ENCODE results near the gene EGFL6.
"Not testable (repeated sequence)": the region's sequence is repeated elsewhere in the genome, so short reads cannot be mapped to it uniquely, and the experiment has no call there.

Gene EGFL6

GRCh38 chrX:13658602-13659001 lies 89.2 kb downstream of the EGFL6 start:
- TF ChIP-seq POLR2A (IDR thresholded peaks at IDR 0.05; ENCODE audit: low read depth, low read length) = no peak
- TF ChIP-seq POLR2AphosphoS5 (IDR thresholded peaks at IDR 0.05; ENCODE audit: low read depth, low read length) = no peak
- no peak for TF ChIP-seq TAF1 (IDR thresholded peaks at IDR 0.05; ENCODE audit: borderline replicate concordance, low read depth, low read length)
- DNase-seq (ENCODE audit: insufficient read length) (no peak), FAIRE-seq (peak; percentile 83)

- DNase-seq (ENCODE audit: insufficient read length) (no peak), FAIRE-seq (no peak)
- TF ChIP-seq TAF1 (IDR thresholded peaks at IDR 0.05; ENCODE audit: borderline replicate concordance, low read depth, low read length) (no peak), POLR2AphosphoS5 (IDR thresholded peaks at IDR 0.05; ENCODE audit: low read depth, low read length) (no peak), POLR2A (IDR thresholded peaks at IDR 0.05; ENCODE audit: low read depth, low read length) (no peak)
Measured at GRCh38 chrX:13659063-13659462, 89.7 kb downstream of the EGFL6 start.

GRCh38 chrX:13661735-13662288 lies 92.4 kb downstream of the EGFL6 start:
- no peak for DNase-seq (ENCODE audit: insufficient read length)
- FAIRE-seq = peak; percentile 46
- TF ChIP-seq POLR2A (IDR thresholded peaks at IDR 0.05; ENCODE audit: low read depth, low read length) (no peak), POLR2AphosphoS5 (IDR thresholded peaks at IDR 0.05; ENCODE audit: low read depth, low read length) (no peak), TAF1 (IDR thresholded peaks at IDR 0.05; ENCODE audit: borderline replicate concordance, low read depth, low read length) (no peak)

- no peak for FAIRE-seq
- no peak for DNase-seq (ENCODE audit: insufficient read length)
- no peak for TF ChIP-seq POLR2AphosphoS5 (IDR thresholded peaks at IDR 0.05; ENCODE audit: low read depth, low read length)
- TF ChIP-seq TAF1 (IDR thresholded peaks at IDR 0.05; ENCODE audit: borderline replicate concordance, low read depth, low read length) = no peak
- TF ChIP-seq POLR2A (IDR thresholded peaks at IDR 0.05; ENCODE audit: low read depth, low read length) = no peak
Measured at GRCh38 chrX:13662355-13662791, 93.0 kb downstream of the EGFL6 start.

GRCh38 chrX:13664020-13664419 lies 94.6 kb downstream of the EGFL6 start:
- DNase-seq (ENCODE audit: insufficient read length) (no peak), FAIRE-seq (no peak)
- TF ChIP-seq TAF1 (IDR thresholded peaks at IDR 0.05; ENCODE audit: borderline replicate concordance, low read depth, low read length) = no peak
- TF ChIP-seq POLR2AphosphoS5 (IDR thresholded peaks at IDR 0.05; ENCODE audit: low read depth, low read length) = no peak
- TF ChIP-seq POLR2A (IDR thresholded peaks at IDR 0.05; ENCODE audit: low read depth, low read length) = no peak

GRCh38 chrX:13666836-13667235 lies 97.4 kb downstream of the EGFL6 start:
- TF ChIP-seq POLR2AphosphoS5 (IDR thresholded peaks at IDR 0.05; ENCODE audit: low read depth, low read length) (no peak), POLR2A (IDR thresholded peaks at IDR 0.05; ENCODE audit: low read depth, low read length) (no peak), TAF1 (IDR thresholded peaks at IDR 0.05; ENCODE audit: borderline replicate concordance, low read depth, low read length) (no peak)
- DNase-seq (ENCODE audit: insufficient read length) (no peak), FAIRE-seq (no peak)

- FAIRE-seq = no peak
- no peak for TF ChIP-seq POLR2A (IDR thresholded peaks at IDR 0.05; ENCODE audit: low read depth, low read length)
- no peak for TF ChIP-seq TAF1 (IDR thresholded peaks at IDR 0.05; ENCODE audit: borderline replicate concordance, low read depth, low read length)
- TF ChIP-seq POLR2AphosphoS5 (IDR thresholded peaks at IDR 0.05; ENCODE audit: low read depth, low read length) = no peak
- DNase-seq (ENCODE audit: insufficient read length) = no peak
Measured at GRCh38 chrX:13667919-13668318, 98.5 kb downstream of the EGFL6 start.

GRCh38 chrX:13669246-13669737 lies 99.9 kb downstream of the EGFL6 start:
- peak; percentile 98 for FAIRE-seq
- TF ChIP-seq POLR2A (IDR thresholded peaks at IDR 0.05; ENCODE audit: low read depth, low read length) (no peak; the same call in 1 of the 2 replicates), POLR2AphosphoS5 (IDR thresholded peaks at IDR 0.05; ENCODE audit: low read depth, low read length) (no peak), TAF1 (IDR thresholded peaks at IDR 0.05; ENCODE audit: borderline replicate concordance, low read depth, low read length) (no peak)

GRCh38 chrX:13669755-13670154 lies 100.4 kb downstream of the EGFL6 start:
- not testable (repeated sequence) for DNase-seq (ENCODE audit: insufficient read length); FAIRE-seq

More at GRCh38 chrX:13669246-13669737, 99.9 kb downstream of the EGFL6 start:
- no peak for DNase-seq (ENCODE audit: insufficient read length)

- FAIRE-seq = no peak
- TF ChIP-seq POLR2A (IDR thresholded peaks at IDR 0.05; ENCODE audit: low read depth, low read length) (no peak), POLR2AphosphoS5 (IDR thresholded peaks at IDR 0.05; ENCODE audit: low read depth, low read length) (no peak), TAF1 (IDR thresholded peaks at IDR 0.05; ENCODE audit: borderline replicate concordance, low read depth, low read length) (no peak)
- DNase-seq (ENCODE audit: insufficient read length) = no peak
Measured at GRCh38 chrX:13670197-13670596, 100.8 kb downstream of the EGFL6 start.

- TF ChIP-seq POLR2A (IDR thresholded peaks at IDR 0.05; ENCODE audit: low read depth, low read length) (no peak), POLR2AphosphoS5 (IDR thresholded peaks at IDR 0.05; ENCODE audit: low read depth, low read length) (no peak), TAF1 (IDR thresholded peaks at IDR 0.05; ENCODE audit: borderline replicate concordance, low read depth, low read length) (no peak)
- DNase-seq (ENCODE audit: insufficient read length) = no peak
- no peak for FAIRE-seq
Measured at GRCh38 chrX:13673016-13673415, 103.6 kb downstream of the EGFL6 start.

- DNase-seq (ENCODE audit: insufficient read length) (no peak), FAIRE-seq (no peak)
- no peak for TF ChIP-seq TAF1 (IDR thresholded peaks at IDR 0.05; ENCODE audit: borderline replicate concordance, low read depth, low read length)
- no peak for TF ChIP-seq POLR2A (IDR thresholded peaks at IDR 0.05; ENCODE audit: low read depth, low read length)
- TF ChIP-seq POLR2AphosphoS5 (IDR thresholded peaks at IDR 0.05; ENCODE audit: low read depth, low read length) = no peak
Measured at GRCh38 chrX:13676885-13677284, 107.5 kb downstream of the EGFL6 start.

GRCh38 chrX:13679700-13680099 lies 110.3 kb downstream of the EGFL6 start:
- not testable (repeated sequence) for FAIRE-seq; DNase-seq (ENCODE audit: insufficient read length)

All from GM12892 (cell line).